GM19438 (cell line): Measurements from ENCODE around the gene PRSS1.
A peak's percentile ranks its signal among the peaks of the same experiment; 100 is the strongest.
"Not testable (repeated sequence)": the region's sequence is repeated elsewhere in the genome, so short reads cannot be mapped to it uniquely, and the experiment has no call there.

Experiments used
- ATAC-seq: cut with Tn5 transposase; IDR thresholded peaks from one replicate; pipeline ENCODE4 v1.9.1; 2021; ENCODE audit warnings: low read depth; ENCODE audit not compliant: unreplicated experiment

PRSS1 gene

GRCh38 chr7:142772051-142772450 is 22.8 kb downstream of the PRSS1 start:
- ATAC-seq, result no peak

- ATAC-seq, result no peak
Observed at GRCh38 chr7:142772673-142773072, 23.4 kb downstream of the PRSS1 start.

GRCh38 chr7:142773230-142773629 is 24.0 kb downstream of the PRSS1 start:
- ATAC-seq, result no peak

GRCh38 chr7:142773937-142774744 is 24.9 kb downstream of the PRSS1 start:
- ATAC-seq, result no peak

- ATAC-seq, result no peak
Observed at GRCh38 chr7:142774826-142775225, 25.6 kb downstream of the PRSS1 start.

GRCh38 chr7:142775351-142776115 is 26.3 kb downstream of the PRSS1 start:
- not testable (repeated sequence) for ATAC-seq

GRCh38 chr7:142776206-142776844 is 27.1 kb downstream of the PRSS1 start:
- ATAC-seq, result no peak

GRCh38 chr7:142776845-142777225 is 27.6 kb downstream of the PRSS1 start:
- ATAC-seq, result not testable (repeated sequence)

- no peak for ATAC-seq
Observed at GRCh38 chr7:142777318-142777717, 28.0 kb downstream of the PRSS1 start.

- peak; percentile 88 for ATAC-seq
Observed at GRCh38 chr7:142782922-142783900, 33.9 kb downstream of the PRSS1 start.

GRCh38 chr7:142784096-142784495 is 34.8 kb downstream of the PRSS1 start:
- ATAC-seq, result no peak

GRCh38 chr7:142784716-142785115 is 35.4 kb downstream of the PRSS1 start:
- no peak for ATAC-seq

- ATAC-seq, result no peak
Observed at GRCh38 chr7:142785841-142786250, 36.6 kb downstream of the PRSS1 start.

- ATAC-seq, result no peak
Observed at GRCh38 chr7:142787034-142787768, 37.9 kb downstream of the PRSS1 start.

GRCh38 chr7:142787783-142788182 is 38.5 kb downstream of the PRSS1 start:
- ATAC-seq, result no peak

GRCh38 chr7:142788303-142789289 is 39.3 kb downstream of the PRSS1 start:
- ATAC-seq, result no peak

- ATAC-seq, result no peak
Observed at GRCh38 chr7:142789441-142789840, 40.2 kb downstream of the PRSS1 start.

GRCh38 chr7:142790056-142790455 is 40.8 kb downstream of the PRSS1 start:
- ATAC-seq, result no peak
